NCI-H82 treated with DMSO at 0.1 percent for 48 hours (cell line): ENCODE measurements around the gene SNTA1.
"Not testable (repeated sequence)": the region's sequence is repeated elsewhere in the genome, so short reads cannot be mapped to it uniquely, and the experiment has no call there.

Experiments used
- DNase-seq: peaks from one replicate; lab custom pipeline; 2025; ENCODE audit not compliant: unreplicated experiment; lab: John Stamatoyannopoulos, UW

SNTA1 gene

GRCh38 chr20:33433465-33434234, 9.9 kb downstream of the SNTA1 start:
- DNase-seq = no peak

GRCh38 chr20:33431797-33432381, 11.7 kb downstream of the SNTA1 start:
- no peak for DNase-seq

- not testable (repeated sequence) for DNase-seq
Observed at GRCh38 chr20:33423875-33424274, 19.7 kb downstream of the SNTA1 start.

GRCh38 chr20:33423141-33423834, 20.3 kb downstream of the SNTA1 start:
- DNase-seq = no peak

GRCh38 chr20:33419140-33419974, 24.2 kb downstream of the SNTA1 start:
- DNase-seq = no peak

- DNase-seq = no peak
Observed at GRCh38 chr20:33418033-33418432, 25.5 kb downstream of the SNTA1 start.

- peak; percentile 10 for DNase-seq
Observed at GRCh38 chr20:33415948-33416347, 27.6 kb downstream of the SNTA1 start.

- DNase-seq = no peak
Observed at GRCh38 chr20:33412484-33412838, 31.1 kb downstream of the SNTA1 start.

- DNase-seq = no peak
Observed at GRCh38 chr20:33411711-33412483, 31.7 kb downstream of the SNTA1 start.

- DNase-seq = no peak
Observed at GRCh38 chr20:33411242-33411641, 32.3 kb downstream of the SNTA1 start.

- DNase-seq = no peak
Observed at GRCh38 chr20:33410081-33410742, 33.4 kb downstream of the SNTA1 start.

- DNase-seq = no peak
Observed at GRCh38 chr20:33408716-33409654, 34.6 kb downstream of the SNTA1 start.

GRCh38 chr20:33408313-33408712, 35.2 kb downstream of the SNTA1 start:
- DNase-seq = no peak

- DNase-seq = no peak
Observed at GRCh38 chr20:33407796-33408195, 35.8 kb downstream of the SNTA1 start.

GRCh38 chr20:33407251-33407650, 36.3 kb downstream of the SNTA1 start:
- DNase-seq = no peak

GRCh38 chr20:33404281-33404680, 39.3 kb downstream of the SNTA1 start:
- no peak for DNase-seq

- no peak for DNase-seq
Observed at GRCh38 chr20:33401921-33402369, 41.6 kb downstream of the SNTA1 start.

- peak; percentile 84 for DNase-seq
Observed at GRCh38 chr20:33401184-33401920, 42.2 kb downstream of the SNTA1 start, which contains the start of gene CDK5RAP1. CDK5RAP1 (minus strand) TSS chr20:33401519; CDS start chr20:33397064, 4,455 bp downstream.
